RWPE2 (cell line): ENCODE data around the gene C14orf132.
A peak's percentile ranks its signal among the peaks of the same experiment; 100 is the strongest.

ENCODE experiments used
- ATAC-seq: fragments of 200-7000 bp; cut with Tn5 transposase; 3 replicates; pipeline ENCODE4 v1.9.1; 2021; ENCODE audit warnings: low read depth
- DNase-seq: peaks from one replicate; pipeline ENCODE4 v3.0.0-alpha.2; 2020; ENCODE audit warnings: low spot score
- H3K27ac ChIP-seq: fragments of 450-650 bp; 2 replicates; pipeline ENCODE4 v1.5.1; 2017; ENCODE audit warnings: mild to moderate bottlenecking; ENCODE audit not compliant: poor library complexity, severe bottlenecking
- H3K27me3 ChIP-seq: fragments of 250-450 bp; sonication (Bioruptor Pico); 2 replicates; pipeline ENCODE4 v1.5.1; 2021; ENCODE audit warnings: mild to moderate bottlenecking, moderate library complexity; ENCODE audit not compliant: insufficient read depth, poor library complexity, severe bottlenecking
- H3K36me3 ChIP-seq: fragments of 250-450 bp; sonication (Bioruptor Pico); 2 replicates; pipeline ENCODE4 v1.5.1; 2020; ENCODE audit warnings: low read depth, mild to moderate bottlenecking, moderate library complexity
- H3K4me1 ChIP-seq: fragments of 250-450 bp; sonication (Bioruptor Pico); 2 replicates; pipeline ENCODE4 v1.5.1; 2021; ENCODE audit warnings: mild to moderate bottlenecking, moderate library complexity; ENCODE audit not compliant: insufficient read depth, poor library complexity, severe bottlenecking
- H3K4me3 ChIP-seq: fragments of 250-450 bp; sonication (Bioruptor Pico); 2 replicates; pipeline ENCODE4 v1.5.1; 2021; ENCODE audit warnings: mild to moderate bottlenecking, moderate library complexity; ENCODE audit not compliant: severe bottlenecking
- H3K9me3 ChIP-seq: fragments of 250-450 bp; sonication (Bioruptor Pico); 2 replicates; pipeline ENCODE4 v1.5.1; 2021; ENCODE audit warnings: mild to moderate bottlenecking, moderate library complexity; ENCODE audit not compliant: severe bottlenecking
- TF ChIP-seq, protein P1 (sequence below): fragments of 450-650 bp; IDR thresholded peaks from one replicate; pipeline ENCODE4 v1.5.1; 2017; ENCODE audit warnings: mild to moderate bottlenecking, moderate library complexity; ENCODE audit not compliant: poor library complexity, severe bottlenecking

C14orf132 gene

GRCh38 chr14:96038920-96039632 lies at the start of gene C14orf132:
C14orf132 (plus strand) TSS chr14:96039362; CDS start chr14:96039501, 139 bp downstream.
- Histone ChIP-seq H3K27me3 (peaks cover 47% of the 10 kb centered on the region), H3K9me3 (no peaks in the 10 kb centered on the region), H3K4me1 (no peaks in the 10 kb centered on the region), H3K36me3 (no peaks in the 10 kb centered on the region), H3K27ac (no peak within 1 kb of the TSS), H3K4me3 (peak within 1 kb of the TSS; percentile 38)
- DNase-seq (no peak), ATAC-seq (peak; percentile 82)
- TF ChIP-seq, protein P1, sequence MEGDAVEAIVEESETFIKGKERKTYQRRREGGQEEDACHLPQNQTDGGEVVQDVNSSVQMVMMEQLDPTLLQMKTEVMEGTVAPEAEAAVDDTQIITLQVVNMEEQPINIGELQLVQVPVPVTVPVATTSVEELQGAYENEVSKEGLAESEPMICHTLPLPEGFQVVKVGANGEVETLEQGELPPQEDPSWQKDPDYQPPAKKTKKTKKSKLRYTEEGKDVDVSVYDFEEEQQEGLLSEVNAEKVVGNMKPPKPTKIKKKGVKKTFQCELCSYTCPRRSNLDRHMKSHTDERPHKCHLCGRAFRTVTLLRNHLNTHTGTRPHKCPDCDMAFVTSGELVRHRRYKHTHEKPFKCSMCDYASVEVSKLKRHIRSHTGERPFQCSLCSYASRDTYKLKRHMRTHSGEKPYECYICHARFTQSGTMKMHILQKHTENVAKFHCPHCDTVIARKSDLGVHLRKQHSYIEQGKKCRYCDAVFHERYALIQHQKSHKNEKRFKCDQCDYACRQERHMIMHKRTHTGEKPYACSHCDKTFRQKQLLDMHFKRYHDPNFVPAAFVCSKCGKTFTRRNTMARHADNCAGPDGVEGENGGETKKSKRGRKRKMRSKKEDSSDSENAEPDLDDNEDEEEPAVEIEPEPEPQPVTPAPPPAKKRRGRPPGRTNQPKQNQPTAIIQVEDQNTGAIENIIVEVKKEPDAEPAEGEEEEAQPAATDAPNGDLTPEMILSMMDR, result no peak

GRCh38 chr14:95993768-95994592 lies 45.2 kb upstream of the C14orf132 start:
- H3K4me3 ChIP-seq, result no peak overlapping the region
- no peak overlapping the region for H3K27ac ChIP-seq
- no peaks in the 10 kb centered on the region for H3K4me1 ChIP-seq
- DNase-seq (no peak), ATAC-seq (peak; percentile 56)
- no peaks in the 10 kb centered on the region for H3K36me3 ChIP-seq
- H3K27me3 ChIP-seq, result peaks cover 11% of the 10 kb centered on the region
- TF ChIP-seq, protein P1, result peak; percentile 94
- no peaks in the 10 kb centered on the region for H3K9me3 ChIP-seq

GRCh38 chr14:95994593-95994928 lies 44.6 kb upstream of the C14orf132 start:
- no peak for ATAC-seq
- DNase-seq, result no peak
- TF ChIP-seq, protein P1, result peak; percentile 75
- Histone ChIP-seq H3K27ac (no peak overlapping the region), H3K9me3 (no peaks in the 10 kb centered on the region), H3K27me3 (peaks cover 17% of the 10 kb centered on the region), H3K4me3 (no peak overlapping the region), H3K4me1 (no peaks in the 10 kb centered on the region), H3K36me3 (no peaks in the 10 kb centered on the region)

- Histone ChIP-seq H3K9me3 (no peaks in the 10 kb centered on the region), H3K4me3 (no peak overlapping the region), H3K27ac (no peak overlapping the region), H3K36me3 (no peaks in the 10 kb centered on the region), H3K27me3 (peaks cover 28% of the 10 kb centered on the region), H3K4me1 (no peaks in the 10 kb centered on the region)
- TF ChIP-seq, protein P1, result peak; percentile 57
- 0 out of 3 replicates have a peak, but pooled peaks have one; percentile 42 for ATAC-seq
- no peak for DNase-seq
These were observed 40.5 kb upstream of the C14orf132 start for GRCh38 chr14:95998656-95999055.
